ENCODE results near the gene GNB4.

The GNB4 gene

DNA sequence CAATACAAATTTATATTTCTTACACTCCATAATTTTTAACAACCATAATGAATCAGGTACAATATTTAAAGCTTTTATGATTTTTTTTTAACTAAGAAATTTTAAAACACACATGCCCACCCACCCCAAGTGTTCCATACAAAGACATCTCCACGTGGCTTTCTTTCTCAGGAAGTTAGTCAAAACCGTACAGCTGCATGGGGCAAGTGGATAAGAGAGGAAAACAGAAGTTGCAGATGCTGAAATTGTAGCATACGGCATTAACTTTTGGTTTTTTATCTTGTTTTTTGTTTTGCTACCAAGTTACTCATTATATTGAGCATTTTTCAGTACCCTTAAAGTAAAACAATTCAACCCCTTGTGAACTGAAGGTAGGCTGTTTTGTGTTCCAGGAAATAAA is 14.8 kb downstream of the GNB4 start:
- no peak for DNase-seq (ENCODE audit: low read depth, low spot score)

DNA sequence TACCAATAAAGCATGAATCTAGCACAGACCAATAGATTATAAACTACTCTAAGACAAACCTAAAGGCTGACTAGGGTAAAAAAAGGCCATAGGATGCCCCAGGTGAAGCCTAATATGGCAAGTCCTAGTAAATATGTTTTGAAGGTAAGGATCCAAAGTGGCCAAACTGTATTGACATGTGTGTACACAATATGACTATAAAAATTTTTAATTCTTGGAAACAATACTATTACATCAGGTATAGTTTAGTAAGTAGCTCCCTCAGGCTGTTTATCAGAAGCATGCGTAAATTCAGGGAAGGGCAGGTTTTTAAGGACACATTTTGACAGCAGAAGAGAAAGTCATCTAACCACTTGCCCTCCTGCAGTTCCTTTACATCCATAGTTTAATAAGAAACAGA is 18.8 kb downstream of the GNB4 start:
- DNase-seq (ENCODE audit: low read depth, low spot score), result no peak

DNA sequence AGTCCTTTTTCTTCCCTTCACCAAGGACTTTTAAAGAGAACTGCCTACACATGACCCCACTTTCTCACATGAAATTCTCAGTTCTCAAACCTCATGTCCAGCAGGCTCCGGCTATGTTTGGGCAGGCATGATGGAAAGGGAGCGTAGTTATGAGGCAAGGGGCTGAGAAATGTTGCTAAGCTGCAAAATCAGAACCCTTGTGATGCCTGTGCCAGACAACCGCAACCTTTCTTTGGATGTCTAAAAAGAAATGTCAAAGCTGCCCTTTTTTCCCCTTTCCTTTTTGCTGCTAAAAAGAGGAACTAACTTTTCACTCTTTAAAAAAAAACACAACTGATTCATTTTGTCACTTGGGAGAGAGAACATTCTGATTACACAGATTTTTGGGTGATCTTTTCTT is 19.2 kb downstream of the GNB4 start:
- DNase-seq (ENCODE audit: low read depth, low spot score), result peak; percentile 21

DNA sequence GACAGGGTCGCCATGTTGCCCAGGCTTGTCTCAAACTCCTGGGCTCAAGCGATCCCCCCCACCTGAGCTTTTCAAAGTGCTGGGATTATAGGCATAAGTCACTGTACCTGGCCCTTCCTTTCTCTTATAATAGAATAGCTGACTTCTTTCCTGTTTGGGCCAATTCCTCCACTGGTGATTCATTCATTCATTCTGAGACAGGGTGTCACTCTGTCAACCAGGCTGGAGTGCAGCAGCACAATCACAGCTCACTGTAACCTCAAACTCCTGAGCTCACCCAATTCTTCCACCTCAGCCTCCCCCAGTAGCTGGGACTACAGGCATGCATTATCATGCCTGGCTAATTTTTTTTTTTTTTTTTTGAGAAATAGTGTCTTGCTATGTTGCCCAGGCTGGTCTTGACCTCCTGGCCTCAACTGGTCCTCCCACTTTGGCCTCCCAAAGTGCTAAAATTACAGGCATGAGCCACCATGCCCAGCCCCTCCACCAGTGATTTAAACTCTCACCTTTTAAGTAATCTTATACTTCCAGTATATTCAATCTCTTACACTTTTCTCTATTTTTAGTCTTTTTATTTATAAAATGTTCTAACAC is 20.9 kb downstream of the GNB4 start:
- DNase-seq (ENCODE audit: low read depth, low spot score), result no peak

DNA sequence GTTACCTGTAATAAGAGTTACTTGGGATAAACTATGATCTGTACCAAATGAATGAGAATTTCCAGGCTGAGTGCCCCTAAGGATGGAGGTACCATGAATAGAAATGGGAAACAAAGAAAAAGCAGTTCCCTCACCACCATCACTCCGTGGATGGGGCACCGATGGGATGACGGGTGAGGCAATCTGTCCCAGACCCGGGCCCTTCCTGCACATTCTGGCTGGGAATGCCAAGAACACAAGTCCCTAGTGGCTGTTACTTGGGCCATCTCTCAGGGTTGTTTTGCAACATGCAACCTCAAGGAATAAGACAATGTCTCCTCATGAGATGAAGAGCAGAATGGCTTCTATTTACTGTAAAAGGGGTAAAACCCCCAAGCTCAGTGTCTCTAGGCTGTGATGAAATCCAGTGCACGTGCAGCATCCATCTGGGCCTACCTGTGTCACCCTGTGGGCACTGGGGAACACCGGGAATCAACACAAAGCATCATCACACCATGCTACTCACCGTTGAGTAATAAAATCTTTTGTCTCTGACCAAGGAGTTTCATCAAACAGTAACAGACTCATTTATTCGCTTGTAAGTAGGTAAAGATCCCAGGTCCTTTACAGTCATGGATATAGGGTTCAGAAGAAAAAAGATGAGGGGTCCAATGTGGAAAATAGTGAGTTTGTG is 22.3 kb downstream of the GNB4 start:
- no peak for DNase-seq (ENCODE audit: low read depth, low spot score)

DNA sequence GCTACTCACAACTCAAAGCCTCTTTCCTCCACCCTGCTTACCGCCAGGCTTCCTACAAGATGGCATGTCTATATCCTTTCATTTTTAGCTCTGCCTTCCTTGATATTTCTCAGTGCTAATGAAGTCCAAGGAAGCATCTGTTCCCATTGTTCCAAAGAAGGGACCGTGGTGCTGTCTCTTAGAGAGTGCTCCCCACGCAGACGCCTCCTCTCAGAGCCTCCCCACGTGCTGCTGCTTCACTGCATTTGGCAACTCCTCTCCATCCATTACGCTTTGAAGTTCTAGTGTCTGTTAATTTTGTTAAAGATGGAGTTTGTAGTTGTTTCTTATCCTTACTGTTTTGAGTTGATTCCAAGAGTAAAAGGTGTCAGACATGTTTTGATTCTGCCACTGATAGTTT is 26.2 kb downstream of the GNB4 start:
- no peak for DNase-seq (ENCODE audit: low read depth, low spot score)

DNA sequence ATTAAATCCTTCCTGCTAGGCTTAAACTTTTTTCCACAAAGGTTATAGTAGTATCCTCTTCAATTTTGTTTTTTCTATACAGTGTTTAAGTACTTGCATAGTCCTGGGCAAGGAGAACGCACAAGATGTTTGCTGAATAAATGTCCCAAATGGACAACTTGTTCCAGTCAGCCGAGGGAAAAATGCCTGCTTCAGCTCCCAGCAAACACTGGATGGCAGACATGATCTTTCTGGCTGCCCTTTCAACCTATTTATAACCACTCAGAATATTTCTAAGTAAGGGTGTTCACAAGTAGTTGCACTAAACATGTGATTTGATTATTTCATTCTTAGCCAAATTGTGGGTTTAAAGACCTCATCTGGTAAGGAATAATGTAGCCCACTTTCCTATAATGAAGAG is 29.8 kb downstream of the GNB4 start:
- DNase-seq (ENCODE audit: low read depth, low spot score), result peak; percentile 59

DNA sequence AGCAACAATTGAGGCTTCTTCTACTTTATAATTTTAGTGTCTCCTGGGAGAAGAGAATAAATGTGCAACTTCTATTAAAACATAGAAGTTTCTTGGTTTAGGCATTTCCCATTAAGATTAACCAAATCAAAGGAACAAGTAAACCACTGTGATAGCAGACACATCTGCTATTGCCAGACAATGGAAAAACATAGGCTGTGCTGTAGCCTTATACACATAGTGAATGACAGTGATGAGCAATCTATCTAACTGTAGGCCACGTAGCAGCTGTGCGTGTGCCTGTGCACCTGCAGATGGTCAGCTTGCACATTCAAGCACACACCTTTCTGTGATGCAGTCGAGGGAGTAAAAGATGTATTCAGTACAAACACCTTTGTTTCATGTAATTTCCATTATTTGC is 32.7 kb downstream of the GNB4 start:
- no peak for DNase-seq (ENCODE audit: low read depth, low spot score)

DNA sequence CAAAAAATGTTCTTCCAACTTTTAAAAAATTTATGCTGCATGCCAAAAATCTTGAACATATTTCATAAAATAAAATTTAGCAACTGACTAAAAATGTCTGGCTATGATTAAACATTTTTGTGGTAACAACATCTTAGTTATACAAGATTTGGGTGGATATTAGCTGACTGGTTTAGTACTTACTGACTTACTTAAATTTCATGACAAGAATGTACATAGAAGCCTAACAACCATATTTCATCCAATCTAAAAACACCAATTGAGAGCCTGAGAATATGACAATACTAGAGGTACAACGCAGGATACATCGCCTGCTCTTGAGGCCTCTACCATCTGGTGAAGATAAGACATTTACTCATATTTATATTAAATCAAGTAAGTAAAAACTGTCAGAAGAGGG is 34.6 kb downstream of the GNB4 start:
- DNase-seq (ENCODE audit: low read depth, low spot score), result no peak

DNA sequence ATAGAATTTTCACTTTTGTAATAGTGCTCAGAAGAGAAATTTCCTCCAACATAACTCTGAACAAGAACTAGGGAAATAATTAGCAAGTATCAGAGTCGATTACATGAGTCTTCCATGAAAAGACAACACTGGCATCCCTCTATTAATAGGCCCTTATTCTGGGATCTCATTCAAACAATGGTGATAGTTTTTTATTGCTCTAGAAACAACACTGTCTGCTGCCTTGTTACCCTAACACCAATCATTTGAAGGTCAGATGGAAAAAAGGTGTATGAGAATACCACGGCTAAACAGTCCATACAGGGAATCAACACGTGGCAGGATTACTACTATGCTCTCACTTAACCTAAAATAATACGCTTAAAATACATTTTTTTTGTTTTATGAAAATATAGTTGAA is 35.9 kb downstream of the GNB4 start:
- DNase-seq (ENCODE audit: low read depth, low spot score), result no peak

DNA sequence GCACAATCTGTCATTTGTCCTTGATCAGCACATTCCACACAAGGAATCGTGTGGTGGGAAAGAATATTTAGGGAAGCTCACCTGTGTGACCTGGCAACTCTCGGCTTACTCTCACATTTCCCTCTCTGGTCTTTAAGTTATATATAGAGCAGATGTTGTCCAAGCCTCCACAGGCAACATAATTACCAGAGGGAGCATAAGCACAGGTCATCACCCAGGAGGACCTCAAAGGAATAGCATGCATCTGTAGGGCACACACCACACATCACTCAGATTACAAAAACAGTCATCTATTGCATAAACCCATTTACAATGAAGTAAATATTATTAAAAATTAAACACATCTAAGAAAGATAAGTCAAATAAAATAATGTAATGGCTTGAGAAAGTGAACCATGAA is 36.5 kb downstream of the GNB4 start:
- DNase-seq (ENCODE audit: low read depth, low spot score), result no peak

DNA sequence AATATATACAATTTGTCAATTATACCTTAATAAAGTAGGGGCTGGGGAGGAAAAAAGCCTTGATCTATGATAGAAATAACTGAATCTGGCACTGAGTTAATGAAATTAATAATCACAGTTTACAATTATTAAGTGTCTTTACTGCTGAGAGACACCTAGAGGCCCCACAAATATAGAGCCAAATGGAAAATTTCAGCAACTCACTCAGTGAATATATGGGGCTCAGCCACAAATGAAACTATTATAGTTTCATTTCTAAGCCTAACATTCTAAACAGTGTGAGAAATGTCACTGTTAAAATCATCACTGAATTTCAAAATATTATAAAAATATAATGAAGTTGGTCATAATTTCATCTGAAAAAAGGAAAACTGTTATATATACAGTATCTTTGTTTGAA is 40.3 kb downstream of the GNB4 start:
- no peak for DNase-seq (ENCODE audit: low read depth, low spot score)

DNA sequence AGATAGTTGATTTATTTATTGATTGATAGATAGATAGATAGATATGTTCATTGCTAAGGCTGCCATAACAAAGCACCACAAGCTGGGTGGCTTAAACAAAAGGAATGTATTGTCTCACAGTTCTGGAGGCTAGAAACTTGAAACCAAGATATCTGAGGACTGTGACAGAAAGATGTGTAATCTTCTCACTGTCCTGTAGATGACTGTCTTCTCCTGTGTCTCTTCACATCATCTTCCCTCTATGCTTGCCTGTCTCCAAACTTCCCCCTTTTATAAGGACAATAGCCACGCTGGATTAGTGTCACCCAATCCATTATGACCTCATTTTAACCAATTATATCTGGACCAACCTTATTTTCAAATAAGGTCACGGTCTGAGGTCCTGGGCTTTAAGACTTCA is 40.9 kb downstream of the GNB4 start:
- no peak for DNase-seq (ENCODE audit: low read depth, low spot score)

DNA sequence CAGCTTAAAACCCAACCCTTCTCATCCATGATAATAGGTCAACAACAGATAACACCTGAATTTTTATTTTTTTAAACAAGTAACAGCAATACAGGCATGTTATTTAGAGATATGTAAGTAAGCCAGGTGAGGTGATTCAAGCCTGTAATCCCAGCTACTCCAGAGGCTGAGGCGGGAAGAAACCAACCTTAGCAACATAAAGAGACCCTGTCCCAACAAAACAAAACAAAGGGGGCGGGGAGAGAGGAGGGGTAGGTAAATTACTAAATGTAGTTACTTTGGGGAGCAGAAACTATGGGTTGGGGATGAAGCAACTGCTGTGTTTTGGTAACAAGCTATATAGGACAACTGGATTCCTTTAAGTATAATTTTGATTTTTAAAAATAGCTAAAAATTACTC is 47.0 kb downstream of the GNB4 start:
- no peak for DNase-seq (ENCODE audit: low read depth, low spot score)

DNA sequence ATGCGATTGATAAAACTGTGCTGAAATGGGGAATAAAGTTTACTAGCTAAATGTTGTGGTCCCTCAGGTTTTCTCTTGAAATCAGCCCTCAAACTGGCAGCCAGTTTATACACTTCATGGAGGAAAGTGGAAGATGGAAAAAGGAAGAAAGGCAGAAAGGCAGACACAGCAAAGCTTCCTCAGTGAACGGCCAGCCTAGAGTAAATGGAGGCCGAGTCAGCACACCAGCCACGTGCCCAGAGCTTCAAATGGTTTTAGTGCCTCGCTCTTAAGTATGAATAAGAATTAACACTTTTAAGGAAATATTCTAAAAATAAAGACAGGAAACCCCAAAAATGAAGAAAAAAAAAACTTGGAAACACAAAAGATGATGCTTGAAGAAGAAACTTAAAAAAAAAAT is 48.3 kb downstream of the GNB4 start:
- DNase-seq (ENCODE audit: low read depth, low spot score), result no peak

DNA sequence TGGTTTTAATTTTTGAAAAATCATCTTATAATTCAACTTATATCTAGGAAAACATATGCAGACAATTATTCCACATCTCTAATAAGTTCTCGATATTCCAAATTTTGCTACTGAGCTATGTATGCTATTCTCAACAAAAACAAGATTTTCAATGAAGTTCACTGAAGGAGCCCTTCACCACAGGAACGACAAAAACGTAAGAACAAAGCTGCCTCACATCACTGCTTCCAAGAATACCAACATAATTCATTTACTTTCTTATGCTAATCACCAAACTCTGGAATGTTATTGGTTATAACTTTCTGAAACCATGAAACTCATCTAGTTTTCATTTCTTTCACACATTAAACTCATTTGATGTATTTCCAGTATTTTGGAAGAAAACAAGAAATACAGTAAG is 49.7 kb downstream of the GNB4 start:
- DNase-seq (ENCODE audit: low read depth, low spot score), result peak; percentile 84

DNA sequence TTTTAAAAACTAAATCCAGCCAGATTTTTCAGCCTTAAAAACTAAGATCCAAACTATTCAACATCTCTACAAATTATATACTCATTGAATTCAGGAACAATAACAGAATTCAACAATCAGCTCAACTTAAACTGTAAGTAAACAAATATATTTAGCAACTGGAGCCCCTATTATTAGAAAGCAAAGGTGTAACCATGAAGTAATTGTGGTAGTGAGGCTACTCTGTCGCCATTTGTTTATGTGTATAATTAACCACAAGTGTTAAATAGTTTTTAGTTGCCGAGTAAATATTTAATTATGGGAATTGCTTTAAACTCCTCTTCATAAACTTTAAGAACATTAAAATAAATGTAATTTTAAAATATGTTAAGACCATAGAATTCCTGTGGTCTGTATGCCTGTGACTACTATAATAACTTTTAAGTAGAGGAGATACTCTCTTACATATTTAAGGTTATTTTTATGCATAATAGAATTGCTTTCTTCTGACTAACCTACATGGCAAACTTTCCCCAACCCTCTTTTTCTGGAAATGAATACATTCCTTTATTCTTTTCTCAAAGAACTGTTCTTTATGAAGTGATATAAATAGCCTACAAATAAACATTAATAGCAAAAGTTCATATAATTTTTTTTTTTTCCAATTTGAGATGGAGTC is 52.6 kb downstream of the GNB4 start:
- DNase-seq (ENCODE audit: low read depth, low spot score), result peak; percentile 28

DNA sequence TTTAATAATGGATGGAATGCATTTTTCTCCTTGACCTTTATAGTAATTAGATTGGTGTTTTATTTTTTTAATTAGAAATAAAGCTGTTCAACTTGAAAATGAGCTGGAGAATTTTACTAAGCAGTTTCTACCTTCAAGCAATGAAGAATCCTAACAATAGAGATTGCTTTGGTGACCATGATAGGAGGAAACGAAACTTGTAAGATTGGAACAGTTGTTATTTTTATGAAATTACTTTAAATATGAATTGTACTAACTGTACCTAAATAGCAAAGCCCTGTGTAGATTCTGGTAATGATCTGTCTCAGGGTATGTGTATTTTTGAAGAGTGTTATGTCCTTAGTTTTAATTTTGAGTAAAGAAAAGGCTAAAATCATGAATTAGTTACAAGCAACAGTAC is 59.4 kb downstream of the GNB4 start:
- DNase-seq (ENCODE audit: low read depth, low spot score), result no peak

DNA sequence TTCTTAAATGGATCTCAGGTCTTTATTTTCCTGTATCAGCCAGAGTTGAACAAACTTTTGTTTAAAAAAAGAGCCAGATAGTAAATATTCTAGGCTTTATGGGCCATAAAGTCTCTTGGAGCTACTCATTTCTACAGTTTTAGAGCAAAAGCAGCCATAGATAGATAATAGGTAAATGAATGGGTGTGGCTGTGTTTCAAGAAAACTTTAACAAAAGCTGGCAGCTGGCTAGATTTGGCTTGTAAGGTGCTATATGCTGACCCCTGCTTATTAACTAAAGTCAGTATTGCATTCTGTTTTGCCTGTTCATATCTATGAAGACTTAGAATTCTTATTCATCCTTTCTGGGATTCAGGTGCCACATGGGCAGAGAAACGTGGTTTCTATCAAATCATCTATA is 74.8 kb downstream of the GNB4 start:
- DNase-seq (ENCODE audit: low read depth, low spot score), result no peak

DNA sequence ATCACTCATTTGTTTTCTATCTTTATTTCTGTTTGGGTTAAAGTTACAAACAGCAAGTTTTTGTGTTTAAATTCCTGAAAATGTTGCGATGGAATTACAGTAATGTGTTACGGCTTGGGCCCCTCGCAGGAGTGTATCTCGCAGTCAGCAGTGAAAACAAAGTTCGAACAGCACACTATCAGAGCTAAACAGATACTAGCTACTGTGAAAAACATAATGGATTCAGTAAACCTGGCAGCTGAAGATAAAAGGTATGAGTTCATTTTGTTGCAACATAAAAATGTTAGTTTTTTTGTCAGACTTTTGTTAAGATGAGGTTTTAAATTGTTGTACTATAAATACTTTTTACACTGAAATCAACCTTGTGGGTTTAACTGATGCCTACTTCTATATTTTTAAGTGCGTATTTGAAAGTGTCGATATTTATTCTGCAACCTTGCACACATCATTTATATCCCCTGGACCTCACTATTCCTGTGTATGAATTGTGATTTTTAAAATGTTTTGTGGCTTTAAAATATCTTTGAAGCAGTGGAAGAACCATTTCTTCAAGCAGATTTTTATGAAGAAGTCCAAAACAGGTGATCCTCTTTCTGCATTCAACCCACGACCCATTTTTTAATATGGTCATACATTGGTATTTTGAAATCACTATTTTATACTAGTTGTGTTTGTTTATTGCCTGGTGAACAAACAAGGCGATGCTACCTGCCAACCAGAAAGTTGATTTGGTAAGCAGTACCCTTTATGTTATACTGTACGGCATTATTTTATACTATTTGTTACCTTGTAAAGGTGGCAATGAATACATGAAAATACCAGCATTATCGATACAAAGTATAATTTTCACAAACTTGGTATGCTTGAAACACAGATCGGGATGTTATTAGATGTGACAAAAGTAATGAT is 75.9 kb downstream of the GNB4 start:
- DNase-seq (ENCODE audit: low read depth, low spot score), result no peak

DNA sequence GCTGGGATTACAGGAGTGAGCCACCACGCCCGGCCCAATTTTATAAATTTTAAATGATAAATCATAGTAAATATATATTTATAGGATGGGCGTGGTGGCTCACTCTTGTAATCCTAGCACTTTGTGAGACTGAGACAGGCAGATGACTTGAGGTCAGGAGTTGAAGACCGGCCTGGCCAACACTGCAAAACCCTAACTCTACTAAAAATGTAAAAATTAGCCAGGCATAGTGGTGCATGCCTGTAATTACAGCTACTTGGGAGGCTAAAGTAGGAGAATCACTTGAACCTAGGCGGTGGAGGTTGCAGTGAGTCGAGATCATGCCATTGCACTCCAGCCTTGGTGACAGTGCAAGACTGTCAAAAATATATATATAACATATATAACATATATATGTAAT is 77.3 kb downstream of the GNB4 start:
- DNase-seq (ENCODE audit: low read depth, low spot score), result no peak

DNA sequence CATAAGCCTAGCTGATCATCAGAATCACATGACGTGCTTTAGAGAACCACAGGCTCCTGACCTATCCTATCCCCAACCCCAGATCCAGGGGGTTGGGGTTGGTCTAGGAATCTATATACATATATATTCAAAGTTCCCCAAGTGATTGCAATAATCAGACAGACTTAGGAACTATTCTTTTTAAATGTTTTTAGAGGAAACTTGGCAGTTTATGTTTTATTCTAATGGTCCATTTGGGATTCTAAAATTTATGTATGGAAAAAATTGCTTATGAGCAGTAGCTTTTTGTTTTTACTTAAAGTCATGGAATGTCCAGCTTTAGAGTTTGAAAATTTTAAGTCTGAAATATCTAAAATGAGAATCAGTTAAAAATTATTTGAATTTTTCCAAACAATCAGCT is 81.6 kb downstream of the GNB4 start:
- DNase-seq (ENCODE audit: low read depth, low spot score), result no peak

Measured in astrocyte of the hippocampus (primary cell).